ENCODE results near the gene C7.
"Not testable (repeated sequence)": the region's sequence is repeated elsewhere in the genome, so short reads cannot be mapped to it uniquely, and the experiment has no call there.

The C7 gene

DNA sequence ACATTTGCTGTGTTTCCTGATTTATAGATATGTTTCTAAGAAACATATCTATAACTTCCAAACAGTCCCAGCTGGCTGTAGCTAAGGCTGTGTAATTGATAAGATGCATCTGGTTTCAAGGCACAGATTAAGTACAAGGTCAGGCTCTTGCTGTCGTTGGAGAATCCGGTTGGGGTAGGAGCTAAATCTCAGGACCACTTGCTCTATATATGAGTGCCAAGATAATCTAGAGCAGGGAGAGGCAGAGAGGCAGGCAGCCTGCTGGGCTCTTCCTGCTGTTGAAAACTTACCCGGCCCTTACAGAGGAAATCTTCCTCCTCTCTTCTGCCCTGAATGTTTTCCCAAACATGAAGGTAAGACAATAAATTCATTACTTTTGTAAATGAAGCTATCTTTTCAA is at the start of gene C7:
C7 (plus strand) TSS at position 234 of the 400 bp plus-strand sequence; CDS start at position 348, 114 bp downstream.
- no peak for DNase-seq (ENCODE audit: low spot score)

GRCh38 chr5:40860711-40861110 is 48.6 kb upstream of the C7 start:
- no peak for DNase-seq (ENCODE audit: low spot score)

DNA sequence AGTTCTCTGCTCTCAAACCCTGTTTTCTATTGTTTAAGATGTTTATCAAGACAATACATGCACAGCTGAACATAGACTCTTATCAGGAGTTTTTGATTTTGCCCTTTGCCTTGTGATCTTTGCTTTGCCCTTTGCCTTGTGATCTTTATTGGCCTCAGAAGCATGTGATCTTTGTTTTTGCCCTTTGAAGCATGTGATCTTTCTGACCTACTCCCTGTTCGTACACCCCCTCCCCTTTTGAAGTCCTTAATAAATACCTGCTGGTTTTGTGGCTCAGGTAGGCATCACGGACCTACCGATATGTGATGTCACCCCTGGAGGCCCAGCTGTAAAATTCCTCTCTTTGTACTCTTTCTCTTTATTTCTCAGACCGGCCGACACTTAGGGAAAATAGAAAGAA is 44.3 kb upstream of the C7 start:
- DNase-seq (ENCODE audit: low spot score), result not testable (repeated sequence)

GRCh38 chr5:40866844-40867243 is 42.5 kb upstream of the C7 start:
- no peak for DNase-seq (ENCODE audit: low spot score)

DNA sequence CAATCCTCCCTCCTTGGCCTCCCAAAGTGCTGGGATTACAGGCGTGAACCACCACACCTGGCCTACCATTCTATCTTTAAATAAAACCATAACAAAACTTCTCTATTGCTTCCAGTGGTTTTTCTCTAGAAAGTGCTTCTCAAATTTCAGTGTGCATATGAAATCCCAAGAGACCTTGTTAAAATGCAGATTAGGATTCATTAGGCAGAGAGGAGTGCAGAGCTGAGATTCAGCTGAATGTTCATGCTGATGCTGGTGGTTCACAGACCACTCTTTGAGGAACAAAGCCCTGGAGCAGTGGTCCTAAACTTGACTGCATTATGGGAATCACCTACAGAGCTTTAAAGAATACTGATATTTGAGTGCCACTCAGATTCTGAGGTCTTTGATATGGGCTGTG is 39.9 kb upstream of the C7 start:
- no peak for DNase-seq (ENCODE audit: low spot score)

DNA sequence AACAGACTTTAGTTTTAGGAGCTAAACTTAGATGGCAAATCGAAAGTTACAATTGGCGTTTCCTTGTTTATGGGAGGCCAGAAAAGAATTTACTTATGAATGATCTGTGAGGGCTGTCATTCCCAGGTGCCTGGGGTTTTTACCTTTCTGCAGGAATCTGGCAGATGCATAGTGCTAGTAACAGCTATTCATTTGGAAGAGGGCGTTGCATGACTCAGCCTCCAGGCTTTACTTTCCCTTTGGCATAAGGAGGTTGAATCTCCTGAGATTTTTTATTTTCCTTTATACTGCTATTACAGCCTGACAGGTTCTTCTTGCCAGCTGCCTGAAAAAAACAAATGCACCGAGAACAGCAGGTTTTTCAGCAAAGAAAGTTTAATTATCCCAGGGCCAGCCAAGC is 38.1 kb upstream of the C7 start:
- no peak for DNase-seq (ENCODE audit: low spot score)

- DNase-seq (ENCODE audit: low spot score), result not testable (repeated sequence)
Observed at GRCh38 chr5:40872253-40872652, 37.0 kb upstream of the C7 start.

DNA sequence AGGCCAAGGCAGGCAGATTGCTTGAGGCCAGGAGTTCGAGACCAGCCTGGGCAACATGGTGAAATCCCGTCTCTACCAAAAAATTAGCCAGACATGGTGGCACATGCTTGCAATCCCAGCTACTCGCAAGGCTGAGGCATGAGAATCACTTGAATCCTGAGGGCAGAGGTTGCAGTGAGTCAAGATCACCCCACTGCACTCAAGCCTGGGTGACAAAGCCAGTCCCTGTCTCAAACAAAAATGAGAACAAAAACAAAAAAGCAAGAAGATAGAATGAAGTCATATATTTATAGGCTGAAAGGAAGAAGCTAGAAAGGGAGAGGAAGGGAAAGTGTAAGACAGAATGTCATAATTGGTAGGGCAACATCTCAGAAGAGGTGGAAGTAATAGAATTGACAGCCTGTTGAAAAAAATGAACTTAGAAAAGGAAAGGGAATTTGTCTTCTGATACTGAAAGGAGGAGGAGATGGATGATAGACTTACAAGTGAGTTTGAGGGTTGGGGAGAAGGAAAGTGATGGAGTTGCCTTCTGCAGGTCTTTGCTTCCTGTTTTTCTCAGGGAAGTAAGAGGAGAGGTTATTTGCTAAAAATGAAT is 35.9 kb upstream of the C7 start:
- no peak for DNase-seq (ENCODE audit: low spot score)

DNA sequence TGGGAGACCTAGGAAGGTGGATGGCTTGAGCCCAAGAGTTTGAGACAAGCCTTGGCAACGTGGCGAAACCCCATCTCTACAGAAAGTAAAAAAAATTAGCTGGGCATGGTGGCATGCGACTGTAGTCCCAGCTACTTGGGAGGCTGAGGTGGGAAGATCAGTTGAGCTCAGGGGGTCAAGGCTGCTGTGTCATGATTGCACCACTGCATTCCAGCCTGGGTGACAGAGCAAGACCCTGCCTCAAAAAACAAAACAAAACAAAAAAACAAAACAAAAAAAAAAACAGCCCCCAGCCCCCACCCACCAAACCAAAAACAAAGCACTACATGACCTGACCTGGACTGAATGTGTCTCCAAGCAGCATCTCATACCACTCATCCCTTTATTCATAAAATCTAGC is 33.3 kb upstream of the C7 start:
- no peak for DNase-seq (ENCODE audit: low spot score)

- DNase-seq (ENCODE audit: low spot score), result no peak
Observed at GRCh38 chr5:40877371-40877988, 31.8 kb upstream of the C7 start.

- DNase-seq (ENCODE audit: low spot score), result peak; percentile 46
Observed at GRCh38 chr5:40879163-40879942, 29.9 kb upstream of the C7 start.

- DNase-seq (ENCODE audit: low spot score), result no peak
Observed at GRCh38 chr5:40882291-40882690, 27.0 kb upstream of the C7 start.

DNA sequence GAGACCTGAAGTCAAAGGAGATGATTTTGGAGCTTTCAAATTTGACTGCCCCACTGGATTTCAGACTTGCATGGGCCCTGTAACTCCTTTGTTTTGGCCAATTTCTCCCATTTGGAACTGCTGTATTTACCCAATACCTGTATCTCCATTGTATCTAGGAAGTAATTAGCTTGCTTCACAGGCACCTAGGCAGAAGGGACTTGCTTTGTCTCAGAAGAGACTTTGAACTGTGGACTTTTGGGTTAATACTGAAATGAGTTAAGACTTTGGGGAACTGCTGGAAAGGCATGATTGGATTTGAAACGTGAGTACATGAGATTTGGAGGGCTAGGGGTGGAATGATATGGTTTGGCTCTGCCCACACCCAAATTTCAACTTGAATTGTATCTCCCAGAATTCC is 26.2 kb upstream of the C7 start:
- DNase-seq (ENCODE audit: low spot score), result not testable (repeated sequence)

DNA sequence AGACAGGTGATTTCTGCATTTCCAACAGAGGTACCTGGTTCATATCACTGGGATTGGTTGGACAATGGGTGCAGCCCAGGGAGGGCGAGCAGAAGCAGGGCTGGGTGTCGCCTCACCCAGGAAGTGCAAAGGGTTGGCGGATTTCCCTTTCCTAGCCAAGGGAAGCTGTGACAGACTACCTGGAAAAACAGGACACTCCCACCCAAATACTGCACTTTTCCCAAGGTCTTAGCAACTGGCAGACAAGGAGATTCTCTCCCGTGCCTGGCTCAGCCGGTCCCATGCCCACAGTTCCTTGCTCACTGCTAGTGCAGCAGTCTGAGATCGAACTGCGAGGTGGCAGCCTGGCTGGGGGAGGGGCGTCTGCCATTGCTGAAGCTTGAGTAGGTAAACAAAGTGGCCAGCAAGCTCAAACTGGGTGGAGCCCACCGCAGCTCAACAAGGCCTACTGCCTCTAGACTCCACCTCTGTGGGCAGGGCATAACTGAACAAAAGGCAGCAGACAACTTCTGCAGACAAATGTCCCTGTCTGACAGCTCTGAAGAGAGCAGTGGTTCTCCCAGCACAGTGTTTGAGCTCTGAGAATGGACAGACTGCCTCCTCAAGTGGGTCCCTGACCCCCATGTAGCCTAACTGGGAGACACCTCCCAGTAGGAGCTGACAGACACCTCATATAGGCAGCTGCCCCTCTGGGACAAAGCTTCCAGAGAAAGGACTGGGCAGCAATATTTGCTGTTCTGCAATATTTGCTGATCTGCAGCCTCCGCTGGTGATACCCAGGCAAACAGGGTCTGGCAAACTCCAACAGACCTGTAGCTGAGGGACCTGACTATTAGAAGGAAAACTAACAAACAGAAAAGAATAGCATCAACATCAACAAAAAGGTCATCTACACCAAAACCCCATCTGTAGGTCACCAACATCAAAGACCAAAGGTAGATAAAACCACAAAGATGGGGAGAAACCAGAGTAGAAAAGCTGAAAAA is 13.6 kb upstream of the C7 start:
- not testable (repeated sequence) for DNase-seq (ENCODE audit: low spot score)

DNA sequence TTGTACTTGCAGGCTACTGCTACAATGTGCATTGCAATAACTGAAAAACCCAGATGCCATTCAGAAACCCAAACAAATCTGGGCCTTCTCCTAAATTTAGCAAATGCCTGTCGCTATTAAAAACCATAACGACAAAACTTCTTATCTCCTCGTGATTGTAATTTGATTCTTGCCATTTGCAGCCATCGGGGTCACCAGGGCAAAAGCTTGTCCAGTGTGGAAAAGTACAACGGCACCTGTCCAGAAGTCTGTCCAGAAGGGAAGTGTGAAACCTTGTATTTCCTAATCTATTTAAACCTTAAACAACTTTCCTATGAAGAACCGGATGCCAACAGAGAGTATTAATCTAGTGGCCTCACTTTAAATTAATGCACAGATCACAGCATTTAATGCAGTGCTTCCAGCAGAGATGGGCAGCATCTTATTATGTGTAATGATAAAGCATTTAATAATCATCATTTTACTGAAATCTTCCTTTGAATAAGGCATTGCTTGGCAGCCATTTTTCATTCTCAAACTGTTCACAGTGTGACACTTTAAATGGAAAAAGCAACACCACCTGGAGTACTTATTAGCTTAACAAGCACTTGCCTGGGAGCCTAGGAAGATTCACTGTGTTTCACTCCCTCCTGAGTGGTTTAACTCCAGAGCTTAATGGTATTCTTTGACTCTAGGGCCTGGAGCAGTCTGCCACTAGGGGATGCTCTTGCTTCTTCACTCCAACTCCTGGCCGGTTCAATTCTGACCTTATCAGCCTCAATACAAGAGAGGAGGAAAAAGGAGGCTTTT is 4.9 kb upstream of the C7 start:
- peak; percentile 80 for DNase-seq (ENCODE audit: low spot score)

DNA sequence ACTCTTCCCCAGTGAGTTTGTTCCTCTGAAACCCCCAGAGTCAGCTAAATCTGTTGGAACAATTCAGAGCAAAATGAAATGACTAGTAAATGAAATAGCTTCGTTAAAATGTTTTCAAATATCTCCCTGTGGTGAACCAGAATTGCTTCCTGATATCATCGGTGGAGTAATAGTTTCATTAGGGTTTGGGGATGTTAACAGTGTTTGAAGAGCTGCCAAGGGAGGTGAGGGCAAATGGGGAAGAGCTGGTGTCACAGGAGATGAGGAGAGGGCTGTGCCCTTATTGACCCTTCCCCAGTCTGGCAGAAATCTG is 4.3 kb upstream of the C7 start:
- DNase-seq (ENCODE audit: low spot score), result no peak

DNA sequence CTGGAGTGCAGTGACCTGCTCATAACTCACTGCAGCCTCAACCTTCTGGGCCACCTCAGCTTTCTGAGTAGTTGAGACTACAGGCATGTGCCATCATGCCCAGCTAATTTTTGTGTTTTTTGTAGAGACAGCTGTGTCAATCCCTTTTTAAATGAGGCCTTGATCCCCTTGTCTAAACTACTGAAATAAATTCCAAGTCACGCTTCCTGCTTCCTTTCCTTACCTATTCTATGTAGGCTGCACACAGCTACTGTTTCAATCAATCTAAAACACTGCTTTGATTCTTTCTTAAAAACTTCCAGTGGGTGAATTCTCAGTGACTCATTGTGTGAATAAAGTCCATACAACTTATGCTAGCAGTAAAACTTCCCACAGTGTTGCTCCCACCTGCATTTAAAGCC is 2.9 kb upstream of the C7 start:
- DNase-seq (ENCODE audit: low spot score), result no peak

DNA sequence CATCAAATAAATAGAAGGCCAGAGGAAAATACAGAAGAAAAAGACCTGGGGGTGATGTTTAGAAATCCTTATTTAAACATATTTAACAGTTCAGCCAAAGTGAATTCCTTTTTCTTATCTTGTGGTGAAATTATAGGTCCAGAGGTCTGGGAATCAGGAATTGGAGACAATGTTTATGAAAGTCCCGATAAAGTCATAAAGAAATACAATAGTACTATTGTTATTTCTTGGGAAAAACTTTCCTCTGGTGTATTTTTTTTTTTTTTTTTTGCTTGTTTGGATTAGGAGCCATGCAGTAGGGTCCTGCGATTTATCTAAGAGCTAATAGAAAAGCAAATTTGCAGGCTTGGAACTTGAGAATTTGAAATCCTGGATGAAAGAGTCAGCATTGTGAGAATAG is 426 bp downstream of the C7 start:
- DNase-seq (ENCODE audit: low spot score), result no peak

DNA sequence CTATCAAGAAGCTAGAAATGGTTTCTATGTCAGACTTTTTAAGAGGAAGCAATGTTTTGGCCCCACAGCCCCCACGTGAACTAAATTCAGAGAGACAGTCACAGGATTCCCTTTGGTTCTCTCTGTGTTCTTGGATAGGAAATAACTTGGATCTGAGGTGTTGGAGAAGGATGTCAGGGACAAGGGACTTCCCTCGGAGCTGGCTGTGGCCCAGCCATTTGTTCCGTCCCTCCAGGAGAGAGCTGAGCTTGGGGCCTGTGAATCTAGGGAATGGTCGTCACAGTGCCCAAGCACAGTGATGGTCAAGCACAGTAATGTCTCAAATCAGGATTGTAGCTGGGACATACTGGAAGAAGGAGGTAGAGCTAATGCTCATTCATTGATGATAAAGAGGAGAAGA is 2.0 kb downstream of the C7 start:
- no peak for DNase-seq (ENCODE audit: low spot score)

DNA sequence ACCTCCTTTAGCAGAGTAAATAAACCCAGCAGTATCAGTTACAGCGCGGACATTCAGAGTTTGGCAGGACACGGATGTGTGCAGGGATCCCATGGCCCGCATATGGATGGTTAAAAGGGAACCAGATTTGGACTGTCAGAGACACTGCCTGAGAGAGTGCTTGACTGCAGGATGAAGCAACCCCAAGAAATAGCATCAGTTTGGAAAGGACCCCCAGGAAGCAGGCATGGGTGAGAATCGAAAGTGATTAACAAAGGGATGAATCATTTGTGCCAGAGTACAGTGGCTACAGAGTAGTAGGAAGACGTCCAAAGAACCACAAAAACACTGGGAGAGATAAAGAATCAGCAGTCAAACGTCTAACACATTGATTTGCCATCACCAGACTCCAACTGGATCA is 5.5 kb downstream of the C7 start:
- no peak for DNase-seq (ENCODE audit: low spot score)

DNA sequence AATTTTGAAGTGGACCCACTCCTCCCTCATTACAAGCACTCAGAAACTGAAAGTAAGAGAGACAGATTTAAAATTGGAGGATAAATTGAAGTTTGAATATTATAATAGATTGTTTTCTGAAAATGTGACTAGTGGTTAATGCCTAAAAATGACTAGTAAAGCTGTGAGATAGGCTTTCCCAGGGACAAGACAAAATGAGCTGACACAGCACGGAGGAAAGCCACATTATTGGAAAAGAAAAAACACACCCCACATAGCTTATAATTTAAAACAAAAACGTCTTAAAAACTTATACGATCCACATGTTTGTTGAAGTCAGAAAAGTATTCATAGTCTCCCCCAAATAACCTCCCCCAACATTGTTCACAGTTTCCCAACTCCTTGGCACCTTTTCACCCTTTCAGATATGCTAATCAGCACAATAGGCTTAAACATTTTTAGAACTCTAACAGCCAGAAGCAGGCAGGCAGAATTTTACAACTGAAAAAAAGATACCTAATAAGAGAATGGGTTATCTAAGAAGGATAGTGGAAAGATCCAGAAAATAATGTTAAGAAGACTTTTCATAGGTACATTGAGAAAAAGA is 6.1 kb downstream of the C7 start:
- no peak for DNase-seq (ENCODE audit: low spot score)
